GM18519 (cell line): ENCODE results near the gene CAND2.
"Not testable (repeated sequence)": the region's sequence is repeated elsewhere in the genome, so short reads cannot be mapped to it uniquely, and the experiment has no call there.

Source experiments
- ATAC-seq: cut with Tn5 transposase; IDR thresholded peaks from one replicate; pipeline ENCODE4 v1.9.1; 2021; ENCODE audit warnings: mild to moderate bottlenecking, moderate library complexity; ENCODE audit not compliant: unreplicated experiment, low FRiP score

The CAND2 gene

DNA sequence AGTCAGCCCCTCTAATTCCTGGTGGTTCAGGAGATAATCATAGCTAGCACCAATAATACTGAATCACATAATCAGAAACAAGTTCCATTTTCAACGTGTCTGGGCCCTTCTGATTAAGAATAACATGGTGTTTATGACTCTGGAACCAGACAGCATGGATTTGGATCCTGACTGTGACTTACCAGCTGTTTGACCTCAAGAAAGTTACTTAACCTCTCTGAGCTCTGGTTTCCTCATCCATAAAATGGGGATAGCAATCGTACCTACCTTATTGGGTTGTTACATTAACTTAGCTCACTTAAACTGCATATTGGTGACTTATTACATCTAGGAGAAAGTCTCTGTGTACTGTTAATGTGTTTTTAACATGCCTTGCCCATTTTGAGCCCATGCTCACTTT is 26.7 kb upstream of the CAND2 start:
- ATAC-seq: no peak

DNA sequence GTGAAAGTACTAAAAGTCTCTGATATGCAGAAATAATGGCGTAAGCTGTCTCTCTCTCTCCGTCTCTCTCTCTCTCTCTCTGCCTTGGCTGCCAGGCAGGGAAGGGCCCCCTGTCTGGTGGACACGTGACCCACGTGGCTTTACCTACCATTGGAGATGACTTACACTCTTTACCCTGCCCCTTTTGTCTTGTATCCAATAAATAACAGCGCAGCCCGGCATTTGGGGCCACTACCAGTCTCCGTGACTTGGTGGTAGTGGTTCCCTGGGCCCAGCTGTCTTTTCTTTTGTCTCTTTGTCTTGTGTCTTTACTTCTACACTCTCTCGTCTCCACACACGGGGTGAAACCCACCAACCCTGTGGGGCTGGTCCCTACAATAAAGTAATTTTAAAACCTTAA is 25.2 kb upstream of the CAND2 start:
- no peak for ATAC-seq

DNA sequence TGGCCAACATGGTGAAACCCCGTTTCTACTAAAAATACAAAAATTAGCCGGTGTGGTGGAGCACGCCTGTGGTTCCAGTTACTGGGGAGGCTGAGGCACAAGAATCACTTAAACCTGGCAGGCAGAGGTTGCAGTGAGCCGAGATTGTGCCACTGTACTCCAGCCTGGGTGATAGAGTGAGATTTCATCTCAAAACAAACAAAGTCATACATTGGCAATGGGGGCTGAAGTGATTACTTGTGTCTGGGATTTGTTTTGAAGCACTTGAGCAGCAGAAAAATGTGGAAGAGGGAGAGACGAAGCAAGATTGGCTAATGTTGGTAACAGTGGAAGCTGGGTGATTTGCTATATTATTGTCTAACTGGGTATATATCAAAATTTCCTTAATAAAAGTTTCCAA is 24.0 kb upstream of the CAND2 start:
- no peak for ATAC-seq

DNA sequence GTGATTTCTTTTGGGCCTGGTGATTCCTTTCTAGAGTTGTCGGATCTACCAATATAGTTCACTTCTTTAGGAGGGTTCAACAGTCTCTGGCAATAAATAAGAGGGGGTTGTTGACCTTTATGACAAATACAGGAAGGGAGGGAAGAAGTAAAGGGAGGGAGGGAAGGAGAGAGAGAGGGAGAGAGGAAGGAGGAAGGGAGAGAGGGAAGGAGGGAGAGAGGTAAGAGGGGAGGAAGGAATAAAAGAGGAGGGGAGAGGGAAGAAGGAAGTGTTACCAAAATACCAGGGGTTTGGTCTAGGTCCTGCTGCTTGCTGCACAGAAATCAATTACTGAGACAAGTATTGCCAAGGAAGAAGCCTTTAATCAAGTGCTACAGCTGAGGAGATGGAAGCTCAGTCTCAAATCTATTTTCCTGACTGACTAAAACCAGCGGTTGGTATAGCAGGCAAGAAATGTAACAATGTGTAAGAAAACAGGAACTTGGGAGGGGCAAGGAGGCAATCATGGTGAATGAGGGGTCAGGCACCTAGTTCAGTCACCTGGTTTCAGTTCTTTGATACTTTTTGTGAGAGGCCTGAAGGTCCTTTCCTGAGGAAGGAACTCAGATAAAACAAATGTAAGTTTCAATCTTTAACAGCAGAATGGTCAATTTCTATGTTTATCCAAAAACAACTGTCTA is 23.3 kb upstream of the CAND2 start:
- no peak for ATAC-seq

DNA sequence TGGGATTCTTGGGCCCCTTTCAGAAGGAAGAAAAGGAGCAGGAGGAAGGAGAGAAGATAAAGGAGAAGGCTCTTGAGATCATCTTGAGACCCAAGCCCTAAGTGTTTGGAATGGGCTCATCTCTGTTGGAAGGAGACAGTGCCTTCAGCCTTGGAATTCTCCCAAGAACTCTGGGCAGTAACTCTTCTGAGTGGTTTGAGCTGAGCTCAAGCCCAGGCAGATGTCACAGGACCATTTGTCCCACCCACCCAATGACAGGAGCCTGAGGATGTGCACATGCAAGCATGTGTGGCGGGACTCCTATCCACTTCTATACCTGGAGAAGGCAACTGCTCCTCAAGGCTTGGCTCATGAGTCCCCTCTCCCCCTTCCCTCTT is 22.8 kb upstream of the CAND2 start:
- ATAC-seq: no peak

DNA sequence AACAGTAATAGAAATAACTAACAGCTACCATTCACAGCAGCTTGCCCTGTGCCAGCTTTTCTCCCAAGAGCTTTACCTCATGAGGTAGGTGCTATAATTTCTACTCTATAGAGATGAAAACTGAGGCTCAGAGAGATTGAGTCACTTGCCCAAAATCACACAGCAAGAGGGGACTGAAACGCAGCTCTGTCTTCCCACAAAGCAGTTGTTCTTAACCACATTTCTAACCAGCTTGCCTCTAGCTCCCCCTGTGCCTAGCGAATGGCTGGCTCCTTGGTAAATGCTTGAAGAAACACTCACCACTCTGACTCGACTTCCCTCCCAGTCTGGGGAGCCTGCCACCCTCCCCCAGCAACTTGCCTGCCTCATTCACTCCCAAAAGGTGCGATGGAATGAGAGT is 21.9 kb upstream of the CAND2 start:
- ATAC-seq: no peak

DNA sequence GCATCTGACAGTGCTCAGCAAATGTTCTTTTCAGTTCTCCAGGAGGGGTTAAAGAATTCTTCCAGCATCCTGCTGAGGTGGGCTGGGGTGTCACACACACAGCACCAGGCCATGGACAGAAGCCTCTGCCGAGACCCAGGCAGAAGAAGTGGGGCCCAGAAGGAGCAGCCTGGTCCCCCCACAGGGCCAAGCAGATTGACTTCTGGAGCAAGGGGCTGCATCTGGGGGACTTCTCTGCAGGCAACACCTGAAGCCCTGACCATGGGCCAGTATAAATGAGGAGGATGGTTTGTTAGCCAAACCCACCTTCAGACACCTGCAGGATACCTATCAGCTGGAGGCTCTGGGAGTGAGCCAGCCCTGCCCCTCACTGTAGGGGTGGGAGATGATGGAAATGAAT is 21.3 kb upstream of the CAND2 start:
- ATAC-seq: no peak

DNA sequence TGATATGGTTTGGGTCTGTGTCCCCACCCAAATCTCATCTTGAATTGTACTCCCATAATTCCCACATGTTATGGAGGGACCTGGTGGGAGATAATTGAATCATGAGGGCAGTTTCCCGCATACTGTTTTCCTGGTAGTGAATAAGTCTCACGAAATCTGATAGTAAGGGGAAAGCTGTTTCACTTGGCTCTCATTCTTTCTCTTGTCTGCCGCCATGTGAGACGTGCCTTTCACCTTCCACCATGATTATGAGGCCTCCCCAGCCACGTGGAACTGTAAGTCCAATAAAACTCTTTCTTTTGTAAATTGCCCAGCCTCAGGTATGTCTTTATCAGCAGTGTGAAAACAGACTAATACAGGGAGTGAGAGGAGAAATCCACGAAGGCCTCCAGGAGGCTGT is 20.5 kb upstream of the CAND2 start:
- not testable (repeated sequence) for ATAC-seq

DNA sequence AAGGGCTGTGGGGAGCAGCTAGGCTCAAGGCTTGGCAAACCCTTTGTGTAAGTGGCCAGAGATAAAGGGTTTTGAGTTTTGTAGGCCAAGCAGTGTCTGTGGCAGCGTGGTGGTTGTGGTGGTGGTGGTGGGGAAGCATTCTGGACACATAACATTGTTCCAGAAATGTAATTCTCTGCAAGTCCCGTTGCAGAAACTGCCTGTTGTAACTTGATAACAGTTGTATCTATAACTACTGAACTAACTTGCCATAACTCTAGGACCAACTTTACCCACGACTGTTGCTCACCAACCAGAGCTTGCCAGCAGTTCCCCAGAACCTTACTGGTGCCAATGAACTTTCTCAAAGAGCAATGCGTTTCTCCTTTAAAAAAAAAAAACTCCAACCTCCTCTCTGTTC is 19.3 kb upstream of the CAND2 start:
- no peak for ATAC-seq

DNA sequence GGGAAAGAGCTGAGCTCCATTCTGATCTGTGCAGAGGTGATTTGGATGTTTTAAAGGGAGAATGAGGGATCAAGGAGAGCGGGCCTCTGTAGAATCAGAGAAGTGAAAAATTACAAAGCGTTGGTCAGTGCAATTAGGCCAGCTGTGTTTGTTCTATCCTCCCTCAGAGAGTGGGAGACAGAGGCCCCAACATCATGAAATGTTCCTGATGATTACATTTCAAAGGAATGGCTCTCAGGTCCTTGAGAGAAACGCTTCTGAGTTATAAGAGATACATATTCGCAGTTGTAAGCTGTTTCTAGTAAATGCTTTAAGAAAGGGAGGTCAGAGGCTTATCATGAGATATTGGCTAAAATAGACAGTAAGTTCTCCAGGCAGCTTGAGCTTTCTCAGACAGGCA is 15.7 kb upstream of the CAND2 start:
- ATAC-seq: no peak

DNA sequence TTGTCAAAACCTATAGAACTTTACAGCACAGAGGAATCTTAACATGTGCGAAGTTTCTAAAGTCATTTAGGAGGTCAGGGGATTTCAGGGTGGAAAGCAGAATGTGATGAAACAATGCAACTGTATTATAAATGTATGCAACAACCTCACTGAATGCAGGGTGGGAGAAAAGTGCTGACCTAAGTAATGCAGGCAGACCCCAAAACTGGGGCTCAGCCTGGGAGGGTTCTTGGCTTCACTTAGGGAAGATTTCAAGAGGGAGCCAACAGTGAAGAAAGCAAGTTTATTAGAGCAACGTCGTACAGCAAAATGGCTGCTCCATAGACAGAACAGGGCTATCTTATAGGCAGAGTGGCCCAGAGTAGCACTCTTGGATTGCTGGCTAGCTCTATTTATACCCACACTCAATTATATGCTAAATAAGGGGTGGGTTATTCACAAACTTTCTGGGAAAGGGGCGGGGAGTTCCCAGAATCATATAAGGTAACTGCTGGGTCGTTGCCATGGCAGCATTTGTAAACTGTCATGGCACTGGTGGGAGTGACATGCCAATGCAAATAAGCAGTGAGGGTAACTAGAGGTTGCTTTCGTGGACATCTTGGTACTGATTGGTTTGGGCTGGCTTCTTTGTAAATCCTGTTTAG is 14.2 kb upstream of the CAND2 start:
- ATAC-seq: no peak

DNA sequence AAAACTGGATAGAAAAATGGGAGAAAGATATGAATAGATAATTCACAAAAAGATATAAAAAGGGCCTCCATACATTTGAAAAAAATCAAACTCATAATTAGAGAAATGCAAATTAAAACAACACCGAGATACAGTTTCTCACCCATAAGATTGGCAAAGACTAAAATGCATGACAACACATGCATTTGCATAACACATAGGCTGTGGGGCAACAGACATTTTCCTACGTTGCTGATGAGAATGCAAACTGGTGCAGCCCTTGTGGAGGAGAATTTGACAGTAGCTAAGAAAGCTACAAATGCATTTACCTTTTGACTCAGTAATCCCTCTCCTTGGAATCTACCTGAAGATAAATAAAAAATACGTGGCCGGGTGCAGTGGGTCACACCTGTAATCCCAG is 11.4 kb upstream of the CAND2 start:
- no peak for ATAC-seq

DNA sequence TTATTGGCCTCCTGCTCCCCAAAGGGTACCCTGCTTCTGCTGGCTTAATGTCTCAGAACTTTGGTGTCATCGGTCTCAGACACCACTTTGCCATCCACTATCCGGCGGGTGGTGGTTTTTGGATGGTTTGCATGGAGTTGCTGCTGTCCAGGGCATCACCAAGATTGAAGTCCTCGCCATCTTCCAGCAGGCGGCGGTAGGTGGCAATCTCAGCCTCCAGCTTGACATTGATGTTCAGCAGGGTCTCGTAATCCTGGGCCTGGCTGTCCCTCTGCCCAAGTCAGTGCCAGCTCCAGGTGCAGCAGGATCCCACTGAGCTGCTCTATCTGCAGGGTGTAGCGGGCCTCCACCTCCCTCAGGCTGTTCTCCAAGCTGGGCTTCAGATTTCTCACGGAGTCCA is 9.1 kb upstream of the CAND2 start:
- ATAC-seq: not testable (repeated sequence)

DNA sequence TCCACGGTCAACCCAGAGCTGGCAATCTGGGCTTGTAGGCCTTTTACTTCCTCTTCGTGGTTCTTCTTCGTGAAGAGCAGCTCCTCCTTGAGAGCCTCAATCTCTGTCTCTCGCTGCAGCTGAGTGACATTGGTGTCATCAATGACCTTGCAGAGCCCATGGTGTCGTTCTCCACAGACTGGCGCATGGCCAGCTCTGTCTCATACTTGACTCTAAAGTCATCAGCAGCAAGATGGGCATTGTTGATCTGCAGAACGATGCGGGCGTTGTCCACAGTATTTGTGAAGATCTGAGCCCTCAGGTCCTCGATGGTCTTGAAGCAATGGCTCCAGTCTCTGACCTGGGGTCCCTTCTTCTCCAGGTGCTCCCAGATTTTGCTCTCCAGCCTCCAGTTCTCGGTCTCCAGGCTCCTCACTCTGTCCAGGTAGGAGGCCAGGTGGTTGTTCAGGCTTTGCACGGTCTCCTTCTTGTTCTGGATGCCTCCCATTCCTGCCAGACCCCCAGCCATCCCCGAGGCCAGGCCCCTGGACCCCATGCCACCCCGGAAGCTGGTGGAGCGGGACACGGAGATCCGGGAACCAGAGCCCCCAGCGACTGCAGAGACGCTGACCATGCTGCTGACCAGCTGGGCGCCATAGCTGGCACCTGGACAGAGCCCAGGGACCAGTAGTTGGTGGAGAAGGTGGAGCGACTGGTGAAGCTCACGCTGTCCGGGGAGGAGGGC is 8.4 kb upstream of the CAND2 start:
- ATAC-seq: not testable (repeated sequence)

DNA sequence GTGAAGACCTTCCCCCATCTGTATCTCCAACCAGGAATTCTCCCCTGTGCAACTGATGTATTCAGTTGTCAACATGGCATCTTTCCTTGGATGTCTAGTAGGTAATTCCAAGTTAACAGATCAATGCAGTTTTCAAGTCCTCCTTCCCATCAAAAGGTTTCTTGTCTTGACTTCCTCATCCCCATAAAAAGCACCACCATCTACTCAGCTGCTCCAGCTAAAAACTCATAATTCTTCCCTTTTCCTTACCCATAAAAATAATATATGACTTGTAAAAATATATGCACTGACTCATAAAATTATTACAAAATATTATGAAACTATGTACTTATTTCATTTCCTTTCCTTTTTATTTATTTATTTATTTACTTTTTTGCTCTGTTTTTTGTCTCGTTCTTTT is 5.0 kb upstream of the CAND2 start:
- ATAC-seq: no peak

DNA sequence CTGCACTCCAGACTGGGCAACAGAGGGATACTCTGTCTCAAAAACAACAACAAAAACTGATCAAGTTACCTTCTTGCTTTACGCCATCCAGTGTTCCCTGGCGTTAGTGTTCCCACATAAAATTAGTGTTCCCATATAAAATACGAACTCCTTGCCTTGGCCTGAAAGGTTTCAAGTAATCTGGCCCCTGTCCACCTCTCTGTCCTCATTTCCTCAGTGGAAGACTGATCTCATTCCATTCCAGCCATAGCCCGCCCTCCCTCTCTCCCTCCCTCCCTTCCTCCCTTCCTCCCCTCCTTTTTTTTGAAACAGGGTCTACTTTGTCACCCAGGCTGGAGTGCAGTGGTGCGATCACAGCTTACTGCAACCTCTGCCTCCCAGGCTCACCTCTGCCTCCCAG is 2.8 kb upstream of the CAND2 start:
- no peak for ATAC-seq

DNA sequence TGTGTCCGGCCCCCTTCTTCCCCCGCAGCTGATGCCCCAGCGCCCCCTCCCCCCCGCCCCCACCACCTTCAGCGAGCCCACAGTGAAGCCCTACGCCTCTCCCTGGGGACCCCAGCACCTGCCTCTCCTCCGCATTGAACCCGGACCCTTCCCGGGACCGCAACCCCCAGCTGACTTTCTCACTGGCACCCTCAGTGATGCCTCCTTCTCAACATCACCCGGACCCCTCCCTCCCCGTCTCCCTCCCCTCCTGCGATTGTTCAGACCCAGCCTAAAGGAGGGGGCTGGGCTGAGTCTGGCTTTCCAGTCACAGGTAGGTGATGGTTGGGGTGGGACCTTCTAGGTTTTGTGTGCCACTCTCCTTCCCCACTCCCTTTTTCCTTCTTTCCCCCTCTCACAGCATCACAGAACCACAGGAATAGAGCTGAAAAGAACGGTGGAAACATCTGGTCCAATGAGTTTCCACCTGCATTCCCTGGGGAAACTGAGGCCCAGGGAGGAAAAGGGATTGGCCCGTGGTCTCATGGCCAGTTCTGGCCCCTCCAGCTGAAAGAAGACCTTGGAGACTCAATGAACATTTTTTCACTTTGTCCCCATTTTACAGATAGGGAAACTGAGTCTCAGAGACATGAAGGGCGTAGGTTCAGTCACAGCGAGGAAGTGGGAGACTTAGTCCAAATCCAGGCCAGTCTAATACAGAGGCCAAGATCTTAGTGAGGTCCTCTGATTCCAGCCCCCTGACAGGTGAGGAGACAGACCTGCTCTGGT is 828 bp downstream of the CAND2 start:
- no peak for ATAC-seq

DNA sequence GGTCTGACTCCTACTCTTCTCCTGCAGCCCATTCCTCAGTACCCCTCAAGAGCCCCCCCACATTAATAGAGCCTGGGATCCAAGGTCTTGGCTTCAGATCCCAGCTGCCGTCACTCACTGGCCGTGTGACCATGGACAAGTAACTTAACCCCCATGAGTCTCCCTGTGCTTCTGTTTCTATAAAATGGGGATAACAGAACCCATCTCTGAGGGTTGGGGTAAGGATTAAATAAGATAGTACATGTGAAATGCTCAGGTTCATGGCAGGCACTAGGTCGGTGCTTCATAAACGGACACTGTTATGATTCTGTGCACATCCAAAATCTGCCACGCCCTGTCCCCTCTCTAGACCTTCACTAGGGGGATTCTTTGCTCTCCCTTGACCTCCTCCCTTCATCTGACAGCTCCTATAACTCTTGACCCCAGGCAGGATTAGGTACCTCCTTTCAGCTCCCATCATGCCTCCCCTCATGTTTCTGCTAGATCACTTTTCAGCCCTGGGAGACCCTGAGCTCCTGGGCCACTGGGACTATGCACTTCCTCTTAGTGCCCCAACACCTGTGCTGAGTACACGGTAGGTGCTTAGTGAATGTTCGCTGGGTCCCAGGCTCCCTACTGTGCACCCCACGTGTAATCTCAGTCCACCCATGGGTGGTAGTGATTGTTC is 1.5 kb downstream of the CAND2 start:
- ATAC-seq: no peak

DNA sequence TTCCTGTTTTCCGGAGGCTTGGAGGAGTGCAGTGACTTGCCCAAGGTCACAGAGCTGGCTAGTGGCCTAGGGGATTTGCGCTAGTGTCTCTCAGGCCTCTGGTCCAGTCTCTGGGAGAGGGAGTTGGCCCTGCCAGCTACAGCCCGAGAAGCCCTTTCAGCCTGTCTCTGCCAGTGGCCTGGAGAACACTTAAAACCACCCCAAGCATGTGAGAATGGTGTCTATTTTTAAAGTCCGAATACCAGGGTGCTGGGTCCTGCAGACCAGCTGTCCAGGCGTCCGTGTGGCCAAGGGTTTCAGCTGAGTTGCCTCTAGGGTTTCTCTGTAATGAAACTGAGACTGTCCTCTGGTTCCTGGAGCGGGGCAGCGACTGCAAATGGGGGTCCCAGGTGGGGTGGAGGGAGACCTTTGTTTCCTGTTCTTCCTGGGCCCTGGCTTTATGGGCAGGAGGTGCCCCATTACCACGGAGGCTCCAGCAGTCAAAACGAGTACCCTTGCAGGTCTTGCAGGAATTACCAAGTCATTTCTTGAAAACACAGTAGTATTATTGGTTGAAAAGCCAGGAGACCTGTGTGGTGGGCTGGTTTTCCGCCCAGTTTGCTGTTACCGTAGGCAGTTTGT is 2.2 kb downstream of the CAND2 start:
- no peak for ATAC-seq
